ENCODE data around the gene ERBB3.
A peak's percentile ranks its signal among the peaks of the same experiment; 100 is the strongest.

ERBB3 gene

GRCh38 chr12:56127485-56127887 is 47.5 kb downstream of the ERBB3 start:
- peaks cover 26% of the 10 kb centered on the region; the same call in 1 of the 2 replicates for H3K79me2 ChIP-seq (ENCODE audit: insufficient read depth, low read depth)
- H3K4me3 ChIP-seq (IDR thresholded peaks at IDR 0.05; ENCODE audit: insufficient read depth, low read depth, low read length): no peak overlapping the region
- H3K4me2 ChIP-seq: peak overlapping the region; percentile 89
- H4K20me1 ChIP-seq (ENCODE audit: insufficient read depth): no peaks in the 10 kb centered on the region
- no peak; the same call in 1 of the 2 replicates for TF ChIP-seq CTCF (conservative IDR thresholded peaks at IDR 0.05; ENCODE audit: low read depth, low read length)
- H3K27ac ChIP-seq: peak overlapping the region; percentile 58
- peaks cover 4% of the 10 kb centered on the region; the same call in 1 of the 2 replicates for H3K36me3 ChIP-seq (ENCODE audit: insufficient read depth)
- peak overlapping the region; percentile 28 for H2AFZ ChIP-seq (ENCODE audit: low read depth)
- peak overlapping the region; percentile 37 for H3K9ac ChIP-seq
- H3K4me1 ChIP-seq (ENCODE audit: low read depth, poor library complexity, severe bottlenecking): peaks cover 34% of the 10 kb centered on the region
- H3K27me3 ChIP-seq (ENCODE audit: insufficient read depth, low read depth): no peaks in the 10 kb centered on the region

- Histone ChIP-seq H3K27me3 (ENCODE audit: insufficient read depth, low read depth) (no peaks in the 10 kb centered on the region), H2AFZ (ENCODE audit: low read depth) (peak within 1 kb of the TSS; percentile 80), H4K20me1 (ENCODE audit: insufficient read depth) (no peaks in the 10 kb centered on the region), H3K4me2 (peak within 1 kb of the TSS; percentile 89), H3K4me1 (ENCODE audit: low read depth, poor library complexity, severe bottlenecking) (peaks cover 34% of the 10 kb centered on the region), H3K36me3 (ENCODE audit: insufficient read depth) (peaks cover 4% of the 10 kb centered on the region; the same call in 1 of the 2 replicates), H3K9ac (peak within 1 kb of the TSS; percentile 63), H3K79me2 (ENCODE audit: insufficient read depth, low read depth) (peaks cover 26% of the 10 kb centered on the region; the same call in 1 of the 2 replicates), H3K4me3 (IDR thresholded peaks at IDR 0.05; ENCODE audit: insufficient read depth, low read depth, low read length) (peak within 1 kb of the TSS; percentile 44), H3K27ac (peak within 1 kb of the TSS; percentile 58)
- TF ChIP-seq CTCF (conservative IDR thresholded peaks at IDR 0.05; ENCODE audit: low read depth, low read length): no peak
Measured at GRCh38 chr12:56127888-56128669, 48.1 kb downstream of the ERBB3 start, which contains the start of gene ESYT1. Gene ESYT1 (plus strand): TSS chr12:56128267. CDS start chr12:56128320, 53 bp downstream.

DNA sequence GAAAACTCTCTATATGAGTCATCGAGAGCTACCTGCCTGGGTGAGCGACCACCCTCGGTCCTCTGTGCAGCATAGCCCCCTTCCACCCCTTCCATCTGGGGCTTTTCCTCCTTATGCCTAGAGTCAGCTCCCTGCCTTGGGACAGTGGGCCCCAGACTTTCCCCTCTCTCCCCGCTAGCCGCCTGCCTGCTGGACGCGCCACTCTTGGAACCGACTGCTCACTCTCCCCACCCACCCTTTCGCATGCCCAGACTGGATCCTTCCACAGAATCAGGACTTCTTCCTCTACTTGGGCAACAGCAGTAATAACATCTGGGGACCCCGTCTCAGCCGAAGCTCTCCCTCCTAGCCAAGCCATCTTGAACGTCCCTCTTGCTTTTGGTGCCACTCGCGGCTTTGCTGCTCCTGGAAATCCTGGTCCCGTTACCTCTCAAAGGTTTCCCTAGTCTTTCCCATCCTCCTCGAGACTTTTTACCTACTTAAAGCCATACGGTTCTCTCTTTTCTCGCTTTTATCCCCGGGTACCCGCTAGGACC is 48.8 kb downstream of the ERBB3 start:
- TF ChIP-seq CTCF (conservative IDR thresholded peaks at IDR 0.05; ENCODE audit: low read depth, low read length): no peak
- no peaks in the 10 kb centered on the region for H4K20me1 ChIP-seq (ENCODE audit: insufficient read depth)
- peaks cover 4% of the 10 kb centered on the region; the same call in 1 of the 2 replicates for H3K36me3 ChIP-seq (ENCODE audit: insufficient read depth)
- peaks cover 39% of the 10 kb centered on the region for H3K4me1 ChIP-seq (ENCODE audit: low read depth, poor library complexity, severe bottlenecking)
- H3K9ac ChIP-seq: peak overlapping the region; percentile 63
- peak overlapping the region; percentile 44 for H3K4me3 ChIP-seq (IDR thresholded peaks at IDR 0.05; ENCODE audit: insufficient read depth, low read depth, low read length)
- no peaks in the 10 kb centered on the region for H3K27me3 ChIP-seq (ENCODE audit: insufficient read depth, low read depth)
- H2AFZ ChIP-seq (ENCODE audit: low read depth): peak overlapping the region; percentile 80; the same call in 1 of the 2 replicates
- H3K79me2 ChIP-seq (ENCODE audit: insufficient read depth, low read depth): peaks cover 26% of the 10 kb centered on the region; the same call in 1 of the 2 replicates
- H3K27ac ChIP-seq: peak overlapping the region; percentile 35
- H3K4me2 ChIP-seq: peak overlapping the region; percentile 86

DNA sequence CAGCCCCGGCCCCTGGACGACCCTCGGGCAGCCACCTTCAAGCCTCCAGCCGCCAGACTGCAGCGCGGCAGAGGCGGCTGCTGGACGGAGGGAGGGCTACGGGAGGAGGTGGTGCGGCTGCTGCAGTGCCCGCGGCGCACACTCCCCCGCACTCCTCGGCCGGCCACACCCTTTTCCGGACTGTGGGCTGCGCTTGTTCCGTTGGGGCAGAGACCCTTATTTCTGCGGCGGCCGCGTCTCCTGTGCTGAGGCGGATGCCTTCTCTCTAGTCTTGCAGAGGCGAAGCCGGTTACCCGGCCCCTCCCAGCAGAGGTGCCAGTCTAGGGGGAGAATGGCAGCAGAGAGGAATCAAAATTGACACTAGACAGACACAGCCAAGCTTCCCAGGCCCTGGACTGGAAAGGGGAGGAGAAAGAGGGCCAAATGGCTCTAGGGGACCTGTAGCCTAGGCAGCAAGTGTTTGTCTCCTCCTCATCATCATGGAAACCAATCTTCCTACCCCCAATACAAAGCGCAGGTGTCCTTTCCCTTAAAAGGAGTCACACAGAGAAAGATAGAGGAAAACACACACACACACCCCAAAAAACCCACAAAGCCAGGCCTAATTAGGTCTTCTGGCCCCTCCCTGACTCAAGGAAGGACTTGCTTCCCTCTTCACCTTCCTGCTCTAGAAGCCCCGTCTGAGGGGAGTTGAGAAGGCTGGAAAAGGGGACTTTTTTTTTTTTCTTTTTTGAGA is 49.4 kb downstream of the ERBB3 start:
- Histone ChIP-seq H4K20me1 (ENCODE audit: insufficient read depth) (no peaks in the 10 kb centered on the region), H3K4me2 (peak overlapping the region; percentile 86), H3K36me3 (ENCODE audit: insufficient read depth) (peaks cover 4% of the 10 kb centered on the region; the same call in 1 of the 2 replicates), H3K27ac (peak overlapping the region; percentile 35), H3K27me3 (ENCODE audit: insufficient read depth, low read depth) (no peaks in the 10 kb centered on the region), H3K4me3 (IDR thresholded peaks at IDR 0.05; ENCODE audit: insufficient read depth, low read depth, low read length) (peak overlapping the region; percentile 44), H3K9ac (peak overlapping the region; percentile 63), H3K4me1 (ENCODE audit: low read depth, poor library complexity, severe bottlenecking) (peaks cover 45% of the 10 kb centered on the region), H2AFZ (ENCODE audit: low read depth) (peak overlapping the region; percentile 80; the same call in 1 of the 2 replicates), H3K79me2 (ENCODE audit: insufficient read depth, low read depth) (peaks cover 26% of the 10 kb centered on the region; the same call in 1 of the 2 replicates)
- no peak for TF ChIP-seq CTCF (conservative IDR thresholded peaks at IDR 0.05; ENCODE audit: low read depth, low read length)

Data from KMS-11 (cell line).